Fibroblast of villous mesenchyme (primary cell): ENCODE measurements around the gene XCL2. TPM values are rescaled to one million over a fixed set of nuclear protein-coding genes. Genes with fewer than 3 reads are reported as not detected.
"Not testable (repeated sequence)": the region's sequence is repeated elsewhere in the genome, so short reads cannot be mapped to it uniquely, and the experiment has no call there.

Experiments
- DNase-seq: peaks from one replicate; pipeline ENCODE4 v3.0.0-alpha.2; 2010; ENCODE audit warnings: low read depth
- H3K4me3 ChIP-seq: 2 replicates; pipeline ENCODE4 v1.5.1; 2011; ENCODE audit warnings: low read depth, mild to moderate bottlenecking, low read length
- total RNA-seq: library from RNA; depleted of rRNA; stranded (reverse); fragments of >200 nt; gene quantifications from 2 replicates; pipeline ENCODE4 v1.2.3, GENCODE V29; 2012
- TF ChIP-seq, protein P1 (sequence below): IDR thresholded peaks from 2 replicates; pipeline ENCODE4 v1.5.1; 2012; ENCODE audit warnings: low read depth, mild to moderate bottlenecking, low read length; ENCODE audit not compliant: insufficient read depth

The XCL2 gene
- total RNA-seq, 1 donor: not detected

DNA sequence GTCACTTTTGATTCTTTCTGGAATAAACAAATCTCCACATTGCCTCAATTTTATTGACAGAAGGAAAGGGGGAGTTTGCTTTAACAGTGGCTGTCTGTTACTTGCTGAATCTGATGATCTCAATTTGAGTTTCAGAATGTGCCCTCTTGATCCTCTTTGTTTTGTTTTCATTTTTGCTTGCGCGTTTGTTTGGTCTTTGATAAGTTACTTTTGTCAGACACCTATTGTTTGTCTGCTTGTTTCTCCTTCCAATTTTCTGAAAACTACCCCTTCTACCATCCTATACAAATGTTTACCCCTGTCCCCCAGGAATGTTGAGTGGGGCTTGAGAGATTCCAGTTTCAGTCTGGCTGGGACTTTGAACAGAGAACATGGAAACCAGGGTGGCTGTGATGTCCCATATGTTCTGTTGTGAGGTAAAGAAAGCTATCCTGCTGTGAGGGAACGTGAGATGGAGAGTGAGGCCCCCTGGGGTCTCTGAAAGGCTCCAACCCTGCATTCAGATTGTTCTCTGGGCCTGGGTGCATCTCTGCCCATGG is 11.8 kb upstream of the XCL2 start:
- TF ChIP-seq, protein P1, sequence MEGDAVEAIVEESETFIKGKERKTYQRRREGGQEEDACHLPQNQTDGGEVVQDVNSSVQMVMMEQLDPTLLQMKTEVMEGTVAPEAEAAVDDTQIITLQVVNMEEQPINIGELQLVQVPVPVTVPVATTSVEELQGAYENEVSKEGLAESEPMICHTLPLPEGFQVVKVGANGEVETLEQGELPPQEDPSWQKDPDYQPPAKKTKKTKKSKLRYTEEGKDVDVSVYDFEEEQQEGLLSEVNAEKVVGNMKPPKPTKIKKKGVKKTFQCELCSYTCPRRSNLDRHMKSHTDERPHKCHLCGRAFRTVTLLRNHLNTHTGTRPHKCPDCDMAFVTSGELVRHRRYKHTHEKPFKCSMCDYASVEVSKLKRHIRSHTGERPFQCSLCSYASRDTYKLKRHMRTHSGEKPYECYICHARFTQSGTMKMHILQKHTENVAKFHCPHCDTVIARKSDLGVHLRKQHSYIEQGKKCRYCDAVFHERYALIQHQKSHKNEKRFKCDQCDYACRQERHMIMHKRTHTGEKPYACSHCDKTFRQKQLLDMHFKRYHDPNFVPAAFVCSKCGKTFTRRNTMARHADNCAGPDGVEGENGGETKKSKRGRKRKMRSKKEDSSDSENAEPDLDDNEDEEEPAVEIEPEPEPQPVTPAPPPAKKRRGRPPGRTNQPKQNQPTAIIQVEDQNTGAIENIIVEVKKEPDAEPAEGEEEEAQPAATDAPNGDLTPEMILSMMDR: no peak
- no peak overlapping the region for H3K4me3 ChIP-seq
- DNase-seq: no peak

DNA sequence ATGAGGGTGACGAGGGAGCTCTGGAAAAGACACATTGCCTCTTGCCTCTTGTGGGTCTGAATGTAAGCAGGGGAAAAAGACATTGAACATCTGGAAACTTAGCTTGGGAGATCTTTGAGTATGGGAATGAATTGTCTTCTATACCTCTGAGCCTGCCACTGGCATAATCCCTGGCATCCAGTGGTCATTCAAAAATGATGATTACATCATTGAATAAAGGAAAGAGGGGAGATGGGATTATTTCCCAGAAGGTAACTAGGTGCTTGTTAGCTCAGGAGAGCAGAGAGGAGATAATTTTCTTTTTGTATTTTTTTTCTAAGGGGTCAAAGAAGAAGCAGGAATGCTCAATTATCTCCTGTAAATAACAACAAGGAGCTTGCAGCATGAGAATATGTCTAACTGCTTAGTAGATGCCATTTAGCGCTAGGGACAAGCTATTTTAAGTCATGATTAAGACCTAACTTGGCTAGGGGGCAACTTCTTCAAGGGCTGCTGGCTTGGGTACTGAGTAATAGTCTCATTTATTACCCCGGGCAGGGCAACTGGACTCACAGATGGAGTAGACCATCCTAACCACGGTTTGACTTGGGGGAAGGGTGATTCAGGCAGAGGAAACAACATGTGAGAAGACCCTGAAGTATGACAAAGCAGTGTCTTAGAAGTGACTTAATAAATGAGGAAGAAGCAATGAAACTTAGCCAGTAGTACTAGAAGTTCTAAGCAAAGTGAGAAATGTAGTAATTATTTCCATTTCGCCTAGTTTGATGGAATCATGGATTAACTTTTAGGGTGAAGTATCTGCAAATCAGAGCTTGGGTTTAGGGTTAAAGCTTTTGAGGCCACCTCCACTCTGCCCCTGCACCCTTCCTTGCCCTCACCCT is 11.0 kb upstream of the XCL2 start:
- no peak overlapping the region for H3K4me3 ChIP-seq
- TF ChIP-seq, protein P1: no peak
- no peak for DNase-seq

DNA sequence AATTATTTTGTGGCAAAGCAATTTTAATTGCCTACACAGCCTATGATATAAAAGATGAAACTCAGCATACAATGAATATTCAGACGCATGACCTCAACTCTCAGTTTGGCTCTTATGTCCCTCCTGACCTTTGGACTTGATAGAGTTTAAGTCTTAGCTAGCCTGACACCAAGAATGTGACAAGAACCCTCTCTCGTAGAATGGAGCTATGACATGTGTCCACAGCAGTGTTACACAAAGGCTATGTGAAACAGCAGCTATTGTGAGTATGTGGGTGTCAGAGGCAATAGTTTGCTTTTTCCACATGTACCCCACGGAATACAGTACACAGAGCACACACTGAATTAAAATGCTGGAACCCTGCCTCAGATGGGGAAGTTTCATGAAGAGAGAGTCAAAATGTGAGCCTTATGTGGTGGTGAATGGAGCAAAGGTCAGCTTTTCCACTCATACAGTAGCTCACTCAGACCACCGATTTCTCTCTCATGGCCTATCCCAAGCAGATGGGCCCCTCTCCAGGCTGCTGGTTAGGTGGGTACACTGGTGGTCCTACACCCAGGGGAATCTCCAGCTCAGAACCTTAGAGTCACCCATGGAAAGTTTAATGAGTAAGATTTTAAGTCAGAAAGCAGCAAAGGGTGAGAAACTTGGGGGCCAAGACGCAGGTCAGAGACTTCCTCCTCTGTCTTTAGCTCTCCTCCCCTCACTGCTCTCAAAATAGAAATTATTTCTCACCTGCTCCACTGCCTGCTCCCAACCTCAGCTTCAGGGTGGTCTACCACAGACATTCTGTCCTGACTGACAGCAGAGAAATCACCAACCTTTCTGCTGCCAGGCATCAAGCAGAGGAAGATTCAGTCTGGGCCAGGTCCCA is 10.1 kb upstream of the XCL2 start:
- TF ChIP-seq, protein P1: no peak
- DNase-seq: no peak
- no peak overlapping the region for H3K4me3 ChIP-seq

DNA sequence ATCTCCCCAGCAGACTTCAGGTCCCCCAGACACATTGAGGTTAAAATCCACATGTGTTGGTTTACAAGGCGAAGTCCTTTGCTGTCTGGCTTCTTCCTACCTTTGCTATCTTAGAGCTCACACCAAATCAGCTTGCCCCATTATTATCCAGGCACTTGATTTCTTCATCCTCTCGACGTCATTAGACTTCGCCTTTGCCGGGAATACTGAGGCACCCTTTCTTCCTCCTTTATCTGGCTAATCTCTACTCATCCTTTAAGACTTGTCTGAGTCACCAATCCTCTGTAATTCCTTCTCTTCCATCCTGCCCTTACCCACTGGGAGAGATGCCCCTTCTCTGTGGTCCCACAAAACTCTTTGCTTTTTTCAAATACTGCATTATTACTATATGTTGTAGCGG is 9.2 kb upstream of the XCL2 start:
- H3K4me3 ChIP-seq: no peak overlapping the region
- TF ChIP-seq, protein P1: no peak
- peak; percentile 34 for DNase-seq

DNA sequence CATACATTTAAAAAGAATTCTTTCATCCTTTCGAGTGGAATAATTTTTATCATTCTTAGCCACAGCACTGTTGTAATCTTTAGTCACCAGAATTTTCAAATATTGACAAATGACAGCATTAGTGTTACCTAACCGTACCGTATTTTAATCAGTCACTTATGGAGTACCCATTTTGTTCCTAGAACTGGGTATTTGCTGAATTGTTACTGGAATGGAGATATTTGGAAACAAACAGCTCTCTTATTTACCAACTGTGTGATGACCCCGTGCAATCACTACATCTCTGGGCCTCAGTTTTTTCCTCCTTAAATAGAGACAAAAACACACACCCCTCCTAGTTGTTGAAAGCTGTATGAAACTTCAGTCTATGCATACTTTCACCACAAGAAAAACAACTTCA is 7.9 kb upstream of the XCL2 start:
- no peak for DNase-seq
- TF ChIP-seq, protein P1: no peak

DNA sequence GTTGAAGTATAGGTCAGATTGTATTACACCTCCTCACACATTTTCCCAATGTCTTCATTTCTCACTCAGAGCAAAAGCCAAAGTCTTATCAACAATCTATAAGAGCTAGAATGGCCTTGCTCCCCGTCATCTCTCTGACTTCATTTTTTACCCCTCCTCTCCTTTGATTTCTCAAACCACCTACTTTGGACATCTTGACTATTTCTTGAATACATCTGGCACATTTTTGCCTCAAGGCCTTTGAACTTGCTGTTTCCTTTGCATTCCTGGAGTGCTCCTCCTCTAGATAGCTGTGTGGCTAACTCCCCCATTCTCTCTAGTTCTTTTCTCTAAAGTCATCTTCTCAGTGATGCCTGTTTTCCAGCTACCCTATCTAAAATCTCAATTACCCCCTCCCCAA is 7.2 kb upstream of the XCL2 start:
- DNase-seq: peak; percentile 55
- no peak overlapping the region for H3K4me3 ChIP-seq
- TF ChIP-seq, protein P1: no peak

More for the DNA sequence above, 7.9 kb upstream of the XCL2 start:
- H3K4me3 ChIP-seq: no peak overlapping the region

DNA sequence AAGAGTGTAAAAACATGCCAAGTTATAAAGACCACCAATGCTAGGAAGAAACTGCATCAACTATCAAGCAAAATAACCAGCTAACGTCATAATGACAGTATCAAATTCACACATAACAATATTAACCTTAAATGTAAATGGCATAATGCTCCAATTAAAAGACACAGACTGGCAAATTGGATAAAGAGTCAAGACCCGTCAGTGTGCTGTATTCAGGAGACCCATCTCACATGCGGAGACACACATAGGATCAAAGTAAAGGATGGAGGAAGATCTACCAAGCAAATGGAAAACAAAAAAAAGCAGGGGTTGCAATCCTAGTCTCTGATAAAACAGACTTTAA is 2.7 kb upstream of the XCL2 start:
- not testable (repeated sequence) for DNase-seq, H3K4me3 ChIP-seq
